IMR-90 (cell line): ENCODE measurements around the gene FRMD3. TPM values are rescaled to one million over a fixed set of nuclear protein-coding genes. Genes with fewer than 3 reads are reported as not detected.

ENCODE experiments used
- ATAC-seq: fragments of 200-7000 bp; cut with Tn5 transposase; 2 replicates; pipeline ENCODE4 v1.9.1; 2020; ENCODE audit warnings: low read depth, mild to moderate bottlenecking, moderate library complexity
- BruUV-seq: library from RNA; stranded (reverse); fragments of 400-500 nt; replicated peaks from 2 replicates; lab custom pipeline; 2021; lab: Mats Ljungman, UMichigan
- CTCF ChIA-PET: fragments of 300-600 bp; formaldehyde crosslinking; extraction: SDS; loops from one replicate; lab custom pipeline; 2021; ENCODE audit warnings: antibody characterized with exemption; lab: Yijun Ruan, JAX
- POLR2A ChIA-PET: fragments of 300-600 bp; sonication (Branson Sonifier 250); formaldehyde crosslinking; loops from one replicate; lab custom pipeline; 2022; ENCODE audit warnings: antibody characterized with exemption; ENCODE audit not compliant: unreplicated experiment; lab: Charles Lee
- DNase-seq: peaks from one replicate; pipeline ENCODE4 v3.0.0; 2013
- H2AFZ ChIP-seq: replicated peaks from 2 replicates; pipeline ENCODE3; 2013; ENCODE audit warnings: low read length, mild to moderate bottlenecking; ENCODE audit not compliant: poor library complexity
- H2AK5ac ChIP-seq: 2 replicates; pipeline ENCODE4 v1.6.1; 2013; ENCODE audit warnings: low read depth, low read length, inconsistent platforms
- H2AK9ac ChIP-seq: replicated peaks from 2 replicates; pipeline ENCODE3; 2013; ENCODE audit warnings: mild to moderate bottlenecking, low read depth, low read length, moderate library complexity; ENCODE audit not compliant: poor library complexity
- H2BK120ac ChIP-seq: 2 replicates; pipeline ENCODE4 v1.6.1; 2013; ENCODE audit warnings: low read depth, low read length, inconsistent platforms
- H2BK15ac ChIP-seq: 3 replicates; pipeline ENCODE4 v1.6.1; 2013; ENCODE audit warnings: low read depth, low read length, inconsistent platforms
- H2BK20ac ChIP-seq: 2 replicates; pipeline ENCODE4 v1.6.1; 2013; ENCODE audit warnings: low read depth, mild to moderate bottlenecking, inconsistent platforms, low read length, moderate library complexity
- H2BK5ac ChIP-seq: 2 replicates; pipeline ENCODE4 v1.6.1; 2013; ENCODE audit warnings: mild to moderate bottlenecking, low read depth, low read length, inconsistent platforms; ENCODE audit not compliant: poor library complexity, severe bottlenecking
- H3K14ac ChIP-seq: replicated peaks from 2 replicates; pipeline ENCODE4 v1.6.1; 2013; ENCODE audit warnings: low read depth, low read length, inconsistent platforms
- H3K18ac ChIP-seq: 2 replicates; pipeline ENCODE4 v1.6.1; 2013; ENCODE audit warnings: low read depth, low read length, control low read depth
- H3K23ac ChIP-seq: 2 replicates; pipeline ENCODE4 v1.6.1; 2013; ENCODE audit warnings: low read depth, low read length, inconsistent platforms
- H3K27ac ChIP-seq: 2 replicates; pipeline ENCODE4 v1.5.1; 2013; ENCODE audit warnings: mild to moderate bottlenecking, control low read depth, low read length; ENCODE audit not compliant: insufficient read depth
- H3K27me3 ChIP-seq: 2 replicates; pipeline ENCODE4 v1.6.1; 2013; ENCODE audit warnings: low read length; ENCODE audit not compliant: control insufficient read depth, insufficient read depth
- H3K36me3 ChIP-seq: 2 replicates; pipeline ENCODE4 v1.6.1; 2013; ENCODE audit warnings: low read length, mixed read lengths; ENCODE audit not compliant: control insufficient read depth, insufficient read depth
- H3K4ac ChIP-seq: 2 replicates; pipeline ENCODE4 v1.6.1; 2013; ENCODE audit warnings: low read depth, low read length, inconsistent platforms
- H3K4me1 ChIP-seq: 2 replicates; pipeline ENCODE4 v1.6.1; 2013; ENCODE audit warnings: low read length, mixed read lengths; ENCODE audit not compliant: control insufficient read depth, insufficient read depth
- H3K4me2 ChIP-seq: 2 replicates; pipeline ENCODE4 v1.6.1; 2013; ENCODE audit warnings: low read depth, mild to moderate bottlenecking, control low read depth, low read length, moderate library complexity
- H3K4me3 ChIP-seq: 2 replicates; pipeline ENCODE4 v1.5.1; 2013; ENCODE audit warnings: low read depth, mild to moderate bottlenecking, control low read depth, low read length, moderate library complexity; ENCODE audit not compliant: insufficient read depth
- H3K56ac ChIP-seq: 2 replicates; pipeline ENCODE4 v1.6.1; 2013; ENCODE audit warnings: low read length, inconsistent platforms; ENCODE audit not compliant: insufficient read depth; ENCODE audit errors: extremely low read depth
- H3K79me1 ChIP-seq, 2 experiments: 2 replicates each; pipeline ENCODE4 v1.6.1; 2013; ENCODE audit warnings: low read length in 2 of 2, inconsistent platforms in 1 of 2, low read depth in 1 of 2
- H3K9ac ChIP-seq: 2 replicates; pipeline ENCODE4 v1.6.1; 2013; ENCODE audit warnings: low read depth, low read length, control low read depth
- H3K9me1 ChIP-seq: 2 replicates; pipeline ENCODE4 v1.6.1; 2013; ENCODE audit warnings: low read length, inconsistent platforms; ENCODE audit not compliant: insufficient read depth
- H3K9me3 ChIP-seq: 2 replicates; pipeline ENCODE4 v1.6.1; 2013; ENCODE audit warnings: low read length; ENCODE audit not compliant: control insufficient read depth, insufficient read depth
- H4K20me1 ChIP-seq: 2 replicates; pipeline ENCODE4 v1.6.1; 2013; ENCODE audit warnings: low read length, inconsistent platforms; ENCODE audit not compliant: insufficient read depth
- H4K5ac ChIP-seq: 2 replicates; pipeline ENCODE4 v1.6.1; 2013; ENCODE audit warnings: mild to moderate bottlenecking, low read depth, low read length, control low read depth
- H4K8ac ChIP-seq, 2 experiments: 2 replicates each; pipeline ENCODE4 v1.6.1; 2013; ENCODE audit warnings: low read depth in 2 of 2, low read length in 2 of 2, control low read depth in 1 of 2, inconsistent platforms in 1 of 2
- H4K91ac ChIP-seq: 2 replicates; pipeline ENCODE4 v1.6.1; 2013; ENCODE audit warnings: low read depth, low read length, inconsistent platforms; ENCODE audit not compliant: insufficient read depth
- MAZ ChIP-seq: IDR thresholded peaks from 2 replicates; pipeline ENCODE4 v1.6.1; 2012; ENCODE audit warnings: low read depth, mild to moderate bottlenecking, low read length, improper control_type of control experiment, moderate library complexity, borderline replicate concordance
- WGBS, 2 experiments: methylation state at CpG; one replicate each; pipeline versions ENCODE4 v1.1.5 to v1.1.7; 2013; ENCODE audit warnings: missing lambda C conversion rate in 2 of 2; ENCODE audit not compliant: insufficient read length in 1 of 2; ENCODE audit errors: extremely low coverage in 2 of 2; 5-methylcytosine and 5-hydroxymethylcytosine counted together
- dilution Hi-C: fragments of 300-500 bp; cut with HindIII; formaldehyde crosslinking; loops from one replicate; pipeline ENCODE4 v1.14.3; 2018; ENCODE audit warnings: low sequenced_read_pairs; ENCODE audit not compliant: unreplicated experiment
- in situ Hi-C: fragments of 300-500 bp; cut with MboI; formaldehyde crosslinking; loops from 3 replicates; pipeline ENCODE4 v1.14.3; 2019; ENCODE audit warnings: low sequenced_read_pairs, inconsistent platforms, mixed read lengths
- intact Hi-C: fragments of 100-400 bp; cut with micrococcal nuclease; formaldehyde crosslinking; loops from 2 replicates; pipeline ENCODE4 v1.10.0; 2022
- polyA plus RNA-seq, 3 experiments: library from polyadenylated mRNA; depleted of rRNA; stranded (reverse); fragments of >200 nt; gene quantifications; 2 replicates each; pipeline ENCODE4 v1.2.3, GENCODE V29; 2012; ENCODE audit warnings: low replicate concordance in 1 of 3
- total RNA-seq: library from RNA; depleted of rRNA; stranded (reverse); fragments of >200 nt; gene quantifications from 2 replicates; pipeline ENCODE4 v1.2.3, GENCODE V29; 2012

Gene FRMD3
- total and polyA plus RNA-seq, 2 of the 4 experiments (the other 2 are of a cell fraction): 0.02 to 0.18 TPM

GRCh38 chr9:83475741-83476140 is 62.5 kb downstream of the FRMD3 start:
- POLR2A ChIA-PET: no interaction called here
- intact Hi-C loops: no loop called here
- no peak overlapping the region for H3K27ac ChIP-seq

More at GRCh38 chr9:83475741-83476140, 62.5 kb downstream of the FRMD3 start:
- Histone ChIP-seq H3K27me3 (no peaks in the 10 kb centered on the region), H3K14ac (no peak overlapping the region), H3K9me3 (no peaks in the 10 kb centered on the region), H3K4me2 (no peak overlapping the region), H2BK20ac (no peak overlapping the region), H2BK15ac (no peak overlapping the region), H4K91ac (no peak overlapping the region), H3K4ac (no peak overlapping the region), H3K9ac (no peak overlapping the region), H2BK120ac (no peak overlapping the region), H3K36me3 (no peaks in the 10 kb centered on the region), H2AFZ (no peak overlapping the region), H3K4me3 (no peak overlapping the region), H3K79me1 (no peaks in the 10 kb centered on the region), H3K56ac (no peak overlapping the region), H2BK5ac (no peak overlapping the region), H4K8ac (no peak overlapping the region), H3K4me1 (no peaks in the 10 kb centered on the region), H4K5ac (no peak overlapping the region), H2AK5ac (no peak overlapping the region), H3K18ac (no peak overlapping the region), H4K20me1 (no peaks in the 10 kb centered on the region), H3K9me1 (no peaks in the 10 kb centered on the region), H3K23ac (no peak overlapping the region), H2AK9ac (no peak overlapping the region)
- dilution Hi-C loops (no loop called here), in situ Hi-C loops (no loop called here)
- no peak for DNase-seq
- WGBS, 2 experiments: no CpG with 5 or more reads among the region's 5 CpGs
- ATAC-seq: no peak
- no TSS peak for BruUV-seq
- no peak for TF ChIP-seq MAZ
- CTCF ChIA-PET: no interaction called here
